GM19372 (cell line): ENCODE results near the gene KREMEN1.
"Not testable (repeated sequence)": the region's sequence is repeated elsewhere in the genome, so short reads cannot be mapped to it uniquely, and the experiment has no call there.

ENCODE experiments used
- ATAC-seq: cut with Tn5 transposase; IDR thresholded peaks from one replicate; pipeline ENCODE4 v1.9.1; 2021; ENCODE audit warnings: mild to moderate bottlenecking, low read depth, moderate library complexity; ENCODE audit not compliant: unreplicated experiment

KREMEN1 gene, protein sequence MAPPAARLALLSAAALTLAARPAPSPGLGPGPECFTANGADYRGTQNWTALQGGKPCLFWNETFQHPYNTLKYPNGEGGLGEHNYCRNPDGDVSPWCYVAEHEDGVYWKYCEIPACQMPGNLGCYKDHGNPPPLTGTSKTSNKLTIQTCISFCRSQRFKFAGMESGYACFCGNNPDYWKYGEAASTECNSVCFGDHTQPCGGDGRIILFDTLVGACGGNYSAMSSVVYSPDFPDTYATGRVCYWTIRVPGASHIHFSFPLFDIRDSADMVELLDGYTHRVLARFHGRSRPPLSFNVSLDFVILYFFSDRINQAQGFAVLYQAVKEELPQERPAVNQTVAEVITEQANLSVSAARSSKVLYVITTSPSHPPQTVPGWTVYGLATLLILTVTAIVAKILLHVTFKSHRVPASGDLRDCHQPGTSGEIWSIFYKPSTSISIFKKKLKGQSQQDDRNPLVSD

DNA sequence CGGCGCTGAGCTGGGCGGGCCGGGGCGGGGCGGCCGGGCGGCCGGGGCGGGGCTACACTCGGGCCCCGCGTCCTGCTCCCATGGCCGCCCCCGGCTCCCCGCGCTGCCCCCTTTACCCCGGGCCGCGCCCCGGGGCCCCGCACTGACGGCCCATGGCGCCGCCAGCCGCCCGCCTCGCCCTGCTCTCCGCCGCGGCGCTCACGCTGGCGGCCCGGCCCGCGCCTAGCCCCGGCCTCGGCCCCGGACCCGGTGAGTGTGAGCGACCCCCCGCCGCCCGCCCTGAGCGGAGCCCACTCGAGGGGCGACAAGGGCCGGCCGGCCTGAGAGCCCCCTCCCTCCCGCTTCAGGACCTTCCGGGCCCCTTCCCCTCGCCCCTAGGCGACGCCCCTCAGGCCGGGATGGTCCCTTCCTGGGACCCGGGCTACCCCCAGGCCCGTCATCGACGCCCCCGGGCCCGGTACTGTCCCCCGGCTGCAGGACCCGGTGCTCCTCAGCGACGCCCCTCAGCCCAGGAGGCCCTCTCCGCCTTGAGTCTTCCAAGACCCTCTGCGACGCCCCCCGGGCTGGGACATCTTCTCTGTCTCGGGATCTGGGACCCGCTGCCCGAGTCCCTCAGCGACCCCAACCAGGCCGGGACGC, at the start of gene KREMEN1:
Gene KREMEN1 (plus strand): TSS at position 57 of the 639 bp plus-strand sequence. CDS start 96 bp downstream, at position 153.
- ATAC-seq = no peak

DNA sequence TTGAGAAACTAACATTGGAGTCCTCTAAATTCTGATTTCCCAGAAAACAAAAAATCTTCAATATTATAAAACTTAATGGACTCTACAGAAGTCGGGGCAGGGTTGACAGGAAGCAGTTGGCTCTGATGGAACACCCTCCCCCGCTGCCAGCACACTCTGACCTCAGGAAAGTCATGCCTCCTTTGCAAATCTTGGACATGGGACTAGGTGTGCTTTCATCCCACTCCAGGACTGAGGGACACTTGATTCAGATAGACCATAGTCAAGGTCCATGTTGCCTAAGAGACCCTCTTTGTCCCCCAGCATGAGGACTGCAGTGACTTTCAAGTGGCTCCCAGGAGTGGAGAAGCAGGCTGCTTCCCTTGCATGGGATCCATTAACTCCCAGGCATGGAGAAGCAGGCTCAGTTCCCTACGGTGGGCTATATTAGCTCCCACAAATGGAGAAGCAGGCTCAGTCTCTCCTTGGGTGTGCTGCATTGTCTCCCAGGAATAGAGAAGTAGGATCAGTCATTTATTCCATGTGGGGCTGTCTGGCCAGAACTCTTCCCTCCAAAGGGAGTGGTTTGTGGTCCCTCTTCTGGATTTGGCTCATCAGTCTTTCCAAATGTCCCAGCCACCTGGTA, 49.6 kb upstream of the KREMEN1 start:
- ATAC-seq = no peak

DNA sequence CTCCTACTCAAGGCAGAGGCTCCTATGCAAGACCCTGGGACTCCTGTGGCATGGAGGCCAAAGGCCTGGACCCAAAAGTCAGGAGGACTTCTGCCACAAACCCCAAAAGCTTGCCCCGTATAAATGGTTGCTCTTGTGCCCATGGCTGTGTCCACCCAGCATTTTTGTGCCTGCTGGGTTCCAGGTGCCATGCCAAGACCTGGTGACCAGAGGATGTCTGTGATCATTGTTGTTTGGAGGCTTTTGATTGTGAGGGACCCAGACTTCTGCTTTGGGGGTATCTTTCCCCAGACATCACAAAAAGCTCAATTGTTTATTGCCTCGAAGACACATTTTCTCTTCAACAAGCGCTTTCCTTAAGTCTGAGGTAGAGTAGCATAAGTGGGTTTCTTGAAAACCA, 46.3 kb upstream of the KREMEN1 start:
- no peak for ATAC-seq

DNA sequence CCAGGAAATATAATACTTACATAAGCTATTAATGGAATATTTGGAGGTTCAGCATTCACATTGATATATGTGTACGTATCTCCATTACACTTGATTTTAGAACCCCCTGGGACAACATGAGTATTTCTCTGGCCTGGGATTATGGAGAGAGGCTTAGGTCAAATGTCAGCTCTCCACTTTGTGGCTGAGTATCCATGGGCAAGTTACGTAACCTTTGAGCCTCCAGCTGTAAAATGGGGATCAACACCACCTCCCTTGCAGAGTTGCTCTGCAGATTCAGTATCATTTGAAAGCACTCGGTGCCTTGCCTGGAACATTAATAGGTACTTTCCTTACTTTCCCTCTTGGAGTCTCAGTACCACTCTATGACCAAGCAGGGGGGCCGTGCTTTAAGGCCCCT, 44.4 kb upstream of the KREMEN1 start:
- ATAC-seq = no peak

DNA sequence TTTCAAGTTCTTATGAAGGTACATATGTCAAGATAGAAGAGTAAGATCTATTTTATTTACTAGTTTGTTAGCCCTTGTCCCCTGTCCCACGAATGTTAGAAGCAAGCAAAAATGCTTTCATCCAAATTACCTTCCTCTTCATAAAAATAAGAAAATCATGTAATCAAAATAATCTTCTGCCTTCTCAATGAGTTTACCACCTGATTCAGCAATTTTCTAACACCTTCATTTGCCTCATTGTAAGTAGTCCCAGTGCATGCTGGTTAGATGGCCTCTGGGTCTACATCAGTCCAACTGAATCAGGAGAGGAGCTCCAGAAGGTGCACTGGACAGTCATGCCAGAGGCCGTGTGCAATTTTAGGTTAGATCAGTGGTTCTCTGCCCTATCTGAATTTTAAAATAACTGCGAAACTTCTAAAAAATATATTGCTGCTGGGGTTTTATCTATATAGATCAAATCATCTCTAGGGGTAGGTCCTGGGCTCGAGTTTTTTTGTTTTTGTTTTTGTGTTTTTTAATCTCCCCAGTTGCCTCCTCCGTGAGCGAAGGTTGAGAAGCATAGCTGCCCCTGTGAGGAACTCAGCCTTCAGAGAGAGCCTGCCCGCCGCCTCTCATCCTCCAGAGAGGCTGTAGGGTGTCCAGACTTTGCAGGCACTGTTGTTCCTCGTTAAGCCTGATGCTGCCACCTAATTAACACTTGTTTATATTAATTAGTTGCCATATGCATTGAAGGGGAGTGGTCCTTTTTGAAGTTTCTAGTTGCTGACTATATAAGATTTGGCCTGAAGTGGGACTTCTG, 43.4 kb upstream of the KREMEN1 start:
- ATAC-seq = no peak

DNA sequence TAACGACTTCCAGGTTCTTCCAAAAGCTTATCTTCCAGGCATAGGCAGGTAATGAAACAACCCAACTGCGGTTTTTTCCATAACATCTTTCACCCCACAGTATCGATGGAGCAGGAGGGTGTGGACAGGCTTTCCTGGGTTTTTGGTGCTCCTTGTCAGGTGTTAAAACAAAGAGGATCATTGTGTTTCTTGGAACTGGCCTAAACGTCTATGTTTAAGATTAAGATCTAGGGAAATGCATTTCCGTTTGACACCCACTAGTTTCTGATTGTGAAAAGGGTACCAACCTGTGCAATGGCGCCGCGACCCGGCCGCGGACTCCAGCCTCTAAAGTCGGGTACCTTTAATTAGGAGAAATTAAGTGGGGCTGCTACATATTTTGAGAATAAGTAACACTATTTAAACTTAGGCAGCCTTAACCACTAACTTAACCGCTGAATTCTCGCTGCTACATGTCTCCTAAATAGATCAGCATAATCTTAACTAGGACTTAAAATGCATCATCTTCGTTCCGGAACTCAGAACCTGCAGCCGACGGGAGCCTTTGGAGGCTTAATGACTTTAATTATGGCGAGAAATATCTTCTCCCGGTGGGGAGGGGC, 42.7 kb upstream of the KREMEN1 start:
- no peak for ATAC-seq

DNA sequence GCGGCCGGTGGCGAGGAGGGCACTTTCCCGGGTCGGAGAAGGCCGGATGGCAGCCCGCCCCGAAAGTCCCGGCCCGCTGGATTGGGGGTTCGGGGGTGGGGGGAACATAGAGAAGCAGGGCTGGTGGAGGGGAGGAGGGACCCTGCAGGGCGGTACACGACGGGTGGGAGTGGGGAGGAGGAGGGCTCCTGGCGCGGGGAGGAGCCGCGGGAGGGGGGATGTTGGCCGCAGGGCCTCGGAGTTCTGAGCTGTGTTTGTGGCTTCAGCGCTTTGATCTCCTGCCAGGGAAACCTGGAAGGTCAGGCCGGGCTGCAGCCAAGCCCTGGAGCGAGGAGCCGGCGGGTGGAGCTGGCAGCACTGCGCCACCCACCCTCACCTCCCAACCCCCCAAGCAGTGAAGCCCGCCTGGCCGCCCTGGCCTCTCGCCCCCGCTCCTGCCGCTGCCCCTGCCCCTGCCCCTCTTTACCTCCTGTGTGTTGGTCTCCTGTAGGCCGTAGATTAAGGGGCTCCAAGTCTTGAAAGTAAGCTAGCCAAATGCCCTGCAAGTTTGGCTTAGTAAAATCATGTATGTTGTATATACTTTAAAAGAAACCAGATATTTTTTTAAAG, 42.1 kb upstream of the KREMEN1 start:
- no peak for ATAC-seq

DNA sequence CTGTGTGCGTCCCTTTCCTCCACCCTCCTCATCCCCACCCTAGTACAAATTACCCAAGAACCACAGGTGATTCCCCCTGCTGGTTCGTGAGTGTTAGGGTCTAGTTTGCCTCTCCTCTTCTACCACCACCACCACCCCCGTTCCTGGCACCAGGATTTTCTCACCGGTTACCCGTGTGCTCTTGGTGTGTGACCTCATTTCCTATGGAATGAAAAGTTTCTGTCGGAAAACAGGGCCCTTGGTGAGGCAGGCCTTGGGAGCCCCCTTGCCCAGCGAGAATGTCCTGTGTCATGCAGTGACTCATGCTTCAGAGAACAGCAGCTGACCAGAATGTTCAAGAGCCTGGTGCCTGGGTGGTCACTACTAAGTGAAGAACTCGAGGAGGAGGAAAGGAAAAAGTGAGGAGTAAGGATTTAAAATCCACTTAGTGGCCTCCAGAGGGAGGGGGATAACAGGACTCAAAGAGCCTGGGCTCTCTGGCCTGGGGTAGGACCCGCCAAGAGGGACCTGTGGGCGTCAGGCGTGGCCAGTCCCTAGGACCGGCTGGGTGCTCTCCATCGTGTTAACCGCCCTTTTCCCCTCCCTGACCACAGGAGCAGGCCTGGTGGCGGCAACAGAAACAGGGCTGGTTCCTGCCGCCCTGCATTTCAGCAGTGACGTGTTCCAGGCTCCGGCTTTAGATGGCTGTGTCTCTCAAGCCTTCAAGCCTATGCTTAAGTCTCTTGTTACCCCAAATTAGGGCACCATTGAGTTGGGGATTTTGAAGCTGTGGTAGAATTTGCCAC, 41.4 kb upstream of the KREMEN1 start:
- ATAC-seq = no peak

DNA sequence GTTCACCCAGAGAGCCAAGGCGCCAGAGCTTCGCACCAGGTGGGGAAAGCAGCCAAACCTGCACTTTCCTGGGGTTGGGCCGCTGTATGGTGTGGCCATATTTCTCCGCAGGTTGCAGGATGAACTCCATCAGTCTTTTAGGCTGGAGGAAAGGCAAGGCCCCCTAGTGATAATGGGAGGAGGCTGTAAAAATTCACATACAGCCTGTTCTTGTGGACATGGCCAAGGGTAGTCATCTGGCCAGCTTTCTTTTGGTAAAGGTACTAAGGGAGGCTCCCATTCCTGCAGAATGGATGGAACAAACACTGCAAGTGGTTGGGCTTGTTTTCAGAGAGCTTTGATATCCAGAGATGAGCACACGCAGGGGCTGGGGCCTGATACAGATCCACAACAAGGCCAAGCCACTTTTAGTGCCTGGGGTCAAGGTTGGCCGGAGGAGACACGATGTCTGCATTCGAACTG, 40.8 kb upstream of the KREMEN1 start:
- no peak for ATAC-seq

DNA sequence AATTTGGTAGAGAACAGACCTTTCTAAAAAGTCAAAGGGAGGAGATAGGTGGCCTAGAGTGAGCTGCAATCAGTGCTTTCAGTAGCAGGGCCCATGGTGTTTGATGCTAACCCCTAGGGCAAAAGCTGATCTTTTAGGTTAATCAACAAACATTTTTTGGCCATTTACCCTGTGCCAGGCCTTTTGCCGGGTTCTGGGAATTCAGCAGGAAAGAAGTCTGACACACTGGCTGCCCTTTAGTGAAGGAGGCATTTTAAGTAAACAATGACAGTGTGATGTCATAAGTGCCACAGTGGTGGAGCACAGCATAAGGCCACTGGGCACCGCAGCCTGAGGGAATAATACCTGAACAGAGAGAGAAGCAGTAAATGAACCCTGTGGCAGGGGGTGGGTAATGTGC, 40.3 kb upstream of the KREMEN1 start:
- ATAC-seq = no peak

DNA sequence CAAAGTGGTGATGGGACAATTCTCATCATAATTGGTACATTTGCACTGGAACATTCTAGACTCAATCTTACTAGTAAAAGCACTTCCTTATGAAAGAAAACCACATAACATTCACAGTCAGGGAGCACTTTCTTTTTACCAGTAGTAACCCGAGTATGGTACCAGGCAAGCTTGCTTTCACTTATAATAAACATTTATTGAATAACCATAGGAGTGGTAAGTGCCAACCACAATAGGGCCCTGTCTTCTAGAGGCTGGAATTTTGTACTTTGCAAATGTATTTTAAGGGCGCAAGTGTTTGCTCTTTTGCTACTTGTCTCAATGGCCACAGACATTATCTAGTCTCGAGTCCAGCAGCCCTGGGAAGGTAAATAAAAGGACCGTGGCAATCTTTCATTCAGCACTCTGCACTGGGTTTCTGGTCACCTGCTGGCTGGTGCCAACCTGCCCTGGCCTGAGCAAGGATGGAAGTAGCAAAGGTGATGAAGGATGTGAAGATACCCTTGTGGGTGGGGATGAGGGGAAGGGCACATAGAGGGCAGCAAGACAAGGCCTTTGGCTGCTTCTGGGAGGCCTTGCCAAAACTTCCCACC, 35.4 kb upstream of the KREMEN1 start:
- no peak for ATAC-seq

DNA sequence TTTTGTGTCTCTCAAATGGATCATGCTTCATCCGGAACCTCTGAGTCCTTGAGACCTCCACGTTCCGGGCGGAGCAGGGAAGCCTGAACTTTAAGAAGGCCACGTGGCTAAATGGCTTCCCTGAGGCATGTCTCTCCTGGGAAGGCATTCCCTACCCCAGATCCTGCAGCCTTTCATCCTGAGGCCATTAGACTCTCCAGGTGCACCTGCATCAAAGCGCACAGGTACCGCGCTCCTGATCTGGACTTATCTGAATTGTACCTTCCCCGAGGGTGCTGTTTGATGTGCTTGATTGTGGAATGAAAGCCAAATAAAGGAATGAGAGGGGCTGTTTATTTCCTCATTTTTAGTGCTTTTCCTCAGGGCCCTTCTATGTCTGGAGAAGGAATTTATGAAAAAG, 33.7 kb upstream of the KREMEN1 start:
- ATAC-seq = no peak

DNA sequence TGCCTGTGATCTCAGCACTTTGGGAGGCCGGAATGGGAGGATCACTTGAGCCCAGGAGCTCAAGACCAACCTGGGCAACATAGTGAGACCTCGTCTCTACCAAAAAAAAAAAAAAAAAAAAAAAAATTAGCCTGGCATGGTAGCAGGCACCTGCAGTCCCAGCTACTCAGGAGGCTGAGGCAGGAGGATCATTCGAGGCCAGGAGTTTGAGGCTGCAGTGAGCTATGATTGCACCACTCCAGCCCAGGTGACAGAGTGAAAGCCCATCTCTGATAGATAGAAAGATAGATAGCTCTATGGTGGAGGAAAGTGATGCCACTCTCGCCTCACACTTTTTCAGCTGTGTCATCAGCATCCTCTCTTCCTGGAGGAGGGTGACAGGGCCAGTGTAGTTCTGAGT, 33.2 kb upstream of the KREMEN1 start:
- ATAC-seq = not testable (repeated sequence)

DNA sequence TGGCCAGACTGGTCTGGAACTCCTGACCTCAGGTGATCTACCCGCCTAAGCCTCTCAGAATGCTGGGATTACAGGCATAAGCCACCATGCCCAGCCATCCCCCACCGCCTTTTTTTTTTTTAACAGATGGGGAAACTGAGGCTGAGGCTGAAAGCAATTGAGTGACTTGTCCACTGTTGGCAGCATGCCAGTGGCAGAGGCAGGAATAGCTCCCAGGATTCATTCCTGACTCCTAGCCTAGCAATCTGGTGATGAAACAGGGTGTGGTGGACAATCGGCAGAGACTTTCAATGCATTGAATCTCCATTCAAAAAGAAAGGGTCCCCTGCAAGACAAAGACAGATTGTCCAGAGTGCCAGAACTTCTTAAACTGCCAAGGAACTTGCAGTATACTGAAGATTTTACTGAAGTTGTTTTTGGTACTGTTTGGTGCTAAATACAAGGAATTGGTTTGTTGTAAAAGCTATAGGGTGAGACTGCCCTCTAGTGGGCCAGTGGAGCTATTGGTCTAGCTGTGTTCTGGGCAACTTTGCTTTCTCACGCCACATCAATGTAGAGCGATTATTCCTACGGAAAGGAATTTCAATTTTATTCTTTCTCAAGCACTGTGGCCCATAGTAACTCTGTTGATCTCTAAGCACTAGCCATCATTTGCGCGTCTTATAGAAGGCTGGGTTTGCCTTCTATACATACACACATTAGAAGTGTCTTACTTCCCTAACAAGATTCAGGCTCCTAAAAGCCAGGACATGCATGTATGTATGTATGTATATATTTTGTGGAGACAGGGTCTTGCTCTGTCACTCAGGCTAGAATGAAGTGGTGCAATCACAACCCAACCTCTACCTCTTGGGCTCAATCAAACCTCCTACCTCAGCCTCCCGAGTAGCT, 32.2 kb upstream of the KREMEN1 start:
- ATAC-seq = no peak

DNA sequence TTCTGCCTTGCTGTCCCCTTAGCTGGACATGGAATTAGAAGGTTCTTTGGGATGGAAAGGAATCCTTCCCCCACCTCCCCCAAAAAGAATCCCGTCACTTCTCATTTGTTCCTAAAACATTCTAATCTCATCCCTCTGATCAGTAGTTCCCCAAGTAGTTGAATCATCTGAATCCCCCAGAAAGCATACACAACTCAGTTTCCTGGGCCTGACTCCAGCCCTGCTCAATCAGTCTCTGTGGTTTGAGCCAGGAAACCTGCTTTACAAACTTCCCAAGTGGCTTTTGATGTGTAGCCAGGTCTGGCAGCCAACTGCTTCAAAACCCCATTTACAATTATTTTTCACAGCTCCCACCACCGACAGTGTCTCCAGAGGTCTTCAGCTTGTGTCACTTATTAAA, 31.4 kb upstream of the KREMEN1 start:
- no peak for ATAC-seq

DNA sequence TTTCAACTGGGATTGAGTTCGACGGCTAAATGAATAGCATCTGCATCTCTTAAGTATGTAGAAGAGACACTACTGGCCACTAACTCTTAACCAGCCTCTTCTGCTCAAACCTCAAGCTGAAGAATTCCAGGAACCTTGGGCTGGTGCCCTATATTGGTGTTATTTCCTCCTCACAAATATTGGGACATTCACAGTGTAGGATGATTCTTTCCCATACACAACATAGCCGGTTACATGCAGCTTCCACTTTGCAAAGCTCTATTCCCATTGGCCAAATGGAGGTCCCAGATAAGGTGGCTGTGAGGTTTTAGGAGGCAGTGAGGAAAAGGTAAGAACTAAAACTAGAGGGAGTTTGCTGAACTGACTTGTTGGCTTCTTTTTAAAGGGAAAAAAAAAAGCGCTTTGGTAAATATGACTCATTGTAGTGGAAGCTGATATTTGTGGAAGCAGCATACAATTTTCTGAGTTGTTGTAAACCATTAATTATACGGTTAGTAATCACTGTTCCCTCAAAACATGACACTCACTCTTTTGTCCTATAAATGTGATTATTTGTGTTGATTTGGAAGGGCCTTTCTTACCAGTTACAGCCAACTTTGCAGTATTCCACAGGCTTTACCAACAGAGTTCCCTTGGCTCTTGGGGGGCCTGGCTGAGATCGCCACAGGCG, 28.8 kb upstream of the KREMEN1 start:
- no peak for ATAC-seq

DNA sequence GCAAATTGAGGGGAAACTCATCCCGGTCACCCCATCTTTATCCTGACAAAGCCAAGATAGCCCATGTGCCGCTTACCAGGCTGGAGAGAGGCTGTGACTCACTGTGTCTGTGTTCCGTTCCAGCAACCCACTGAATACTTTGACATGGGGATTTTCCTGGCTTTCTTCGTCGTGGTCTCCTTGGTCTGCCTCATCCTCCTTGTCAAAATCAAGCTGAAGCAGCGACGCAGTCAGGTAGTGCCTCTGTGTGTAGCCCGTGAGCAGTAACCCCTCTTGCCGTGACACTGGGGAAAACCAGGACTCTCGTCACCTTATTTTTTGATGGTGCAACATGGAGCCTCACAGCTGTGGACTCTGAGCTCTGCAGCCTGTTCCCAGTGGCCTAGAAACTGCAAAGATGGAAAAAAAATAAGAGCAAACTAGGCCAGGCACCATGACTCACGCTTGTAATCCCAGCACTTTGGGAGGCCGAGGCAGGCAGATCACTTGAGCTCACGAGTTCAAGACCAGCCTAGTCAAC, 28.1 kb upstream of the KREMEN1 start:
- ATAC-seq = no peak
